ENCODE data around the gene AKAP7.
A peak's percentile ranks its signal among the peaks of the same experiment; 100 is the strongest.

AKAP7 gene

GRCh38 chr6:131199568-131200272 is 64.5 kb downstream of the AKAP7 start:
- peak; percentile 10 to 40 for DNase-seq (ENCODE audit: low read depth in 2 of 2)

- no peak for DNase-seq (ENCODE audit: low read depth in 2 of 2)
Measured at GRCh38 chr6:131205481-131206244, 70.4 kb downstream of the AKAP7 start.

GRCh38 chr6:131206463-131207251 is 71.4 kb downstream of the AKAP7 start:
- DNase-seq (ENCODE audit: low read depth in 2 of 2) = no peak

GRCh38 chr6:131208787-131209186 is 73.5 kb downstream of the AKAP7 start:
- DNase-seq (ENCODE audit: low read depth in 2 of 2) = no peak

DNA sequence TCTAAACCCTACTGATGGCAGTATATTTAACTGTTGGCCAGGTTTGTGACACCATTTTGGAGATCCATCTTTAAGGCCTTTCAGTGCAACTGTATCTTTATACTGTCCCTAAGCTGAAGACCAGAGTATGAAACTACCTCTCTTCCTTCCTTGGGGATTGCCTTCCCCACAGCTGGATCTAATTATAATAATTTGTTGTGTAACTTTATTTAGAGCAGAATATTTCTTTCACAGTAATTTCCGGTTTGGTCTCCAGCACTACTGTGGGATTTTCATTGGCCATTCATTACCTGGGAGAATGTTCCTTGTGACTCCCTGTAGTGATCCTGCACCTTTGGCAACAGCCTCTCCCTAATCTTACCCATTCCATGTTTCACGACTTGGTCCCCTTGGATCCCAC is 75.2 kb downstream of the AKAP7 start:
- no peak for DNase-seq (ENCODE audit: low read depth in 2 of 2)

GRCh38 chr6:131212024-131212423 is 76.8 kb downstream of the AKAP7 start:
- DNase-seq (ENCODE audit: low read depth in 2 of 2) = no peak

DNA sequence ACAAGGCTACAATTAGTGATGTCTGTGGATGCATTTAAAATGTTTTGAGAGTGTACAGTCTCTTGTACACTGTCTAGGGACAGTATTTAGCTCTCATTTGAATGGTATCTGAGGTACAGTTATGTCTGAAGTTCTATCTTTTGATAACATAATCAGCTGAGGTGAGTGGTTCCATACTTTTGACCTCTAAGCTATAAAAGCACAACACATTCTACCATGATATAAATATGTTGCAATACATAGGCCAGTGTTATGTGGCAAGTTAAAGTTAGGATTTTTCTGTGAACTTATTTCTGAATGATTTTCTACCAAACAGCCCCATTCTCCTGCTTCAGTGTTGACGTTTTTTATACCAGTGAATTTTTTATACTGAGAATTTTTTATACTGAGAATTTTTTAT is 77.6 kb downstream of the AKAP7 start:
- no peak for DNase-seq (ENCODE audit: low read depth in 2 of 2)

- no peak for DNase-seq (ENCODE audit: low read depth in 2 of 2)
Measured at GRCh38 chr6:131213501-131213990, 78.3 kb downstream of the AKAP7 start.

DNA sequence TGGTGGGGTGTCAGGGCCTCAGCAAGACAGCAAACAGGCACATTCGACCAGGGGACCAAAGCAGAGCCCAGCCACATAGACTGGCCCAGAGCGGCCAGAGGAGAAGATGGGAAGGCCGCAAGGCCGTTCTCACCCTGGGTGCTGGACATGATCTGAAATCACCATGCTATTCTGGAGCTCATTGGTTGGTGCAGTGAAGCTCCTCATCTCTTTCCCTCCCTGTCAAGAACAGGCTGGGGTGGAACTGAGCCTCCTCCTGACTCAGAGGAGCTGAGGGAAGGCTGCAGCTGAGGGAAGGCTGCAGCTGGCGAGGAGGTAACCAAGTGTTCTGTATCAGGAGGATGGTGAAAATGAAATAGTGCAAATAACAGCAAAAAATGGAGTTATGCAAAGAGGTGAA is 80.0 kb downstream of the AKAP7 start:
- no peak for DNase-seq (ENCODE audit: low read depth in 2 of 2)

- no peak for DNase-seq (ENCODE audit: low read depth in 2 of 2)
Measured at GRCh38 chr6:131216246-131216645, 81.0 kb downstream of the AKAP7 start.

GRCh38 chr6:131222773-131223172 is 87.5 kb downstream of the AKAP7 start:
- no peak for DNase-seq (ENCODE audit: low read depth in 2 of 2)

DNA sequence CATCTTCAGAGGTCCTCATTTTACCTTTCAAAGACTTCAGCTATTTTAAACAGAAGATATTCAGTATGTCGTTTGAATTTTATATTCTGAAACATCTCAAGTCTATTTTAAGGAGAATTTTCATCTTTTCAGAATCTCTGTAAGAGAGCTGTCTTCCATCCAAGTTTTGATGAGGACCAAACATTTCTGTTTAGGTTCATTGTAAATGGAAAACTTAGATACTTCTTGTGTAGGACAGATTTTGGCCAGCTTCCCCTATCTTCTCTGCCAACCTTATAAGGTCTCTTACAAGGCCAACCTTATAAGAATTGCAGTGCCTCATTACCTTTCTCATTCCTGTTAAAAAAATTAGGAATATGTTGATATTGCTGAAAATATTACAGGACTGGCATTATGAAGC is 88.1 kb downstream of the AKAP7 start:
- no peak for DNase-seq (ENCODE audit: low read depth in 2 of 2)

DNA sequence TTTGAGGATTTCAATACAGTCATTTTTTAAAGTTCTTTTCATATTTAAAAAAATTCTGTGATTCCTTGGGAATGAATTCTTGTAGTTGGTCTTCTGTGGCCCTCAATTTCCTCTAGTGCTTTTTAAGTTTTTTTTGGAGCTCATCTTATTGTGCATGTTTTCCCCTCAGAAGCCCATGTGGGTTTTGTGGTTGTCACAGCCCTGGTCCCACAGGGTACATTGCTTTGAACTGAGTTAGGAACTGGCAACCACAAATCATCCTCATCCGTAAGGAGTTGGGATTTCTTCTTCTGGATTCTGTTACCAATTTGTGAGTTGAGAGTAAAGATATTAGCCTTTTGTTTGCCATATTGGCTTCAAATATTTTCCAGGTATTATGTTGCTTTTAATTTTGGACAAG is 89.9 kb downstream of the AKAP7 start:
- no peak for DNase-seq (ENCODE audit: low read depth in 2 of 2)

DNA sequence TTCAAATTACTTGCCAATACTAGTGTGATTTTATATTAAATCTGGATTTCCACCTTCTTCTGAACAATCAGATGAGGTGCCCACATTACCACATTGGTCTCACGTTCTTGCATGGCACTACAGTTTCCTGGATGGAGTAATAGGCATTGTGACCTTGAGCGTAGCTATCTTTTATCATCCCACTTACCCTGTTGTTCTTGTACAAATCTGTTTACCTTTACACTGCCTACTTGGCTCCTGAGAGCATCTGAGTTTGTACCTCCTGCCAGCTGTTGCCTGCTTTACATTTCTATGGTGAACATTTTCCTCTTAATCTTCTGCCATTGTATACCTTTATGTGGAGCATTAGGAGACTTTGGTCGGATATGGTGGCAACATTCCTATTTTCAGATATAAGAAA is 90.7 kb downstream of the AKAP7 start:
- DNase-seq (ENCODE audit: low read depth in 2 of 2) = no peak

DNA sequence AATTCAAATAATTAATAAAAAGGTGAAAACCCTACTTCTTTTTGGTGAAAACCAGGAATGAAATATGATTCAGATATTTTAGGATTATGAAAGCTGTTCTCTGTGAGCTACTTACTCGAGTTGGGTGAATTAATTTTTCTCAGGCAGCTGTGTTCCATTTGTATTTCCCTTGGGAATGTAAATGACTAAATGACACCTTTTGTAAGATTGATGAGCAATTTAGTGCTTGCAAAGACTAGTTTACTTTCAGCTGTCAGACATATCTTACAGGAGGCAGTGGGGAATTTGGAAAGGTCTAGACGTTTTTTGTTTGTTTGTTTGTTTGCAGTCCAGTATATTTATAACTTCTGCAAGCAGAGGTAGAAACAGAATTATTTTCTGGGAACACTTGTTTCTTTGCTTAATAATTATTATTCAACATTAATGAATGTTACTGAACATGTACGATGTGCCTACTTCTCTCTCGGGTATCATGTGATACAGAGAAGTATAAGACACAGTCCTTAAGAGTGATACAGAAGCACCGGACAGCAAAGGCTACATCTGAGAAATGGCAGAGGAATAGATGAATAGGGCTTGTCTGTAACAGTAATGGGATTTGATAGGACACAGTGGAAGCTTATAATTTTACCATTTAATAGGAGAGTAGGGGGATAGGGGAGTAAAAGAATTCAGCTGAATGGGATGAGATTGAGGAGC is 91.3 kb downstream of the AKAP7 start:
- DNase-seq (ENCODE audit: low read depth in 2 of 2) = no peak

GRCh38 chr6:131227158-131227543 is 91.9 kb downstream of the AKAP7 start:
- no peak for DNase-seq (ENCODE audit: low read depth in 2 of 2)

- DNase-seq (ENCODE audit: low read depth in 2 of 2) = no peak
Measured at GRCh38 chr6:131231103-131231502, 95.8 kb downstream of the AKAP7 start.

- DNase-seq (ENCODE audit: low read depth in 2 of 2) = no peak
Measured at GRCh38 chr6:131231891-131232290, 96.6 kb downstream of the AKAP7 start.

GRCh38 chr6:131244942-131245341 is 109.7 kb downstream of the AKAP7 start:
- DNase-seq (ENCODE audit: low read depth in 2 of 2) = no peak

DNA sequence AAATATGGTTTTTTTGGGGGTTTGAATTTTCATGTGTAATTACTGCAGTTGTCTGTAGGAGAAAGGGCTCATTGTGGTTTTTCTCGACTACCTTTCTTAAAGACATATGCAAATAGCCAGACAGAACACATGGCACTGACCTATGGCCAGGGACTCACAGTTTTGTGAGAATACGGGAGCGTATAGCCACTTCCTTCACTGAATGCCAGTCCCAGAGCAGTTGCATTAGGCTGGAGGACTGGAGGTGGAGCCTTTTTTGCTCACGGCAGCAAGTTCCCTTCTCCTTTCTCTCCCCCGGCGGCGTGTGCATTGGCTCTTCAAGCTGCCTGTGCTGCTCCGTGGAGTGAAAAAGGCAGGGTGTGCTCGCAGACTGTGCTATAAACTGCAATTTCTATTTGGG is 114.9 kb downstream of the AKAP7 start:
- DNase-seq (ENCODE audit: low read depth in 2 of 2) = no peak

GRCh38 chr6:131250936-131251335 is 115.7 kb downstream of the AKAP7 start:
- DNase-seq (ENCODE audit: low read depth in 2 of 2) = no peak
